HEK293 (cell line): ENCODE data around the gene TMEM205.
A peak's percentile ranks its signal among the peaks of the same experiment; 100 is the strongest.

Experiments used
- BCL6B ChIP-seq: fragments of 450-650 bp; formaldehyde crosslinking; IDR thresholded peaks from 2 replicates; pipeline ENCODE4 v1.5.1; 2017; ENCODE audit warnings: missing biosample characterization, missing genetic modification characterization
- GLIS2 ChIP-seq: fragments of 450-650 bp; formaldehyde crosslinking; IDR thresholded peaks from 2 replicates; pipeline ENCODE4 v1.5.1; 2016; ENCODE audit warnings: missing biosample characterization, missing genetic modification characterization
- HIC1 ChIP-seq: fragments of 450-650 bp; formaldehyde crosslinking; IDR thresholded peaks from 2 replicates; pipeline ENCODE4 v1.5.1; 2016; ENCODE audit warnings: missing biosample characterization, missing genetic modification characterization
- KLF1 ChIP-seq: fragments of 450-650 bp; formaldehyde crosslinking; IDR thresholded peaks from 2 replicates; pipeline ENCODE4 v1.5.1; 2016; ENCODE audit warnings: missing biosample characterization, missing genetic modification characterization
- KLF7 ChIP-seq: fragments of 450-650 bp; formaldehyde crosslinking; IDR thresholded peaks from 2 replicates; pipeline ENCODE4 v1.5.1; 2016; ENCODE audit warnings: missing biosample characterization, missing genetic modification characterization, borderline replicate concordance
- KLF8 ChIP-seq: fragments of 450-650 bp; formaldehyde crosslinking; IDR thresholded peaks from 2 replicates; pipeline ENCODE4 v1.5.1; 2016; ENCODE audit warnings: missing biosample characterization, missing genetic modification characterization
- PRDM4 ChIP-seq: fragments of 450-650 bp; formaldehyde crosslinking; IDR thresholded peaks from 2 replicates; pipeline ENCODE4 v1.5.1; 2017; ENCODE audit warnings: missing biosample characterization, missing genetic modification characterization
- REPIN1 ChIP-seq: fragments of 450-650 bp; formaldehyde crosslinking; IDR thresholded peaks from 2 replicates; pipeline ENCODE4 v1.5.1; 2017; ENCODE audit warnings: missing biosample characterization, missing genetic modification characterization, low read depth
- SCRT1 ChIP-seq: fragments of 450-650 bp; formaldehyde crosslinking; IDR thresholded peaks from 2 replicates; pipeline ENCODE4 v1.5.1; 2016; ENCODE audit warnings: missing biosample characterization, missing genetic modification characterization, borderline replicate concordance
- YY1 ChIP-seq: fragments of 450-650 bp; formaldehyde crosslinking; IDR thresholded peaks from 2 replicates; pipeline ENCODE4 v1.5.1; 2018; ENCODE audit warnings: missing biosample characterization, missing genetic modification characterization
- ZBTB17 ChIP-seq: fragments of 450-650 bp; formaldehyde crosslinking; IDR thresholded peaks from 2 replicates; pipeline ENCODE4 v1.5.1; 2016; ENCODE audit warnings: missing biosample characterization, missing genetic modification characterization
- ZBTB21 ChIP-seq: fragments of 450-650 bp; formaldehyde crosslinking; IDR thresholded peaks from 2 replicates; pipeline ENCODE4 v1.5.1; 2017; ENCODE audit warnings: missing biosample characterization, missing genetic modification characterization
- ZBTB26 ChIP-seq: fragments of 450-650 bp; formaldehyde crosslinking; optimal IDR thresholded peaks from 2 replicates; pipeline ENCODE3; 2016; ENCODE audit warnings: missing biosample characterization, mild to moderate bottlenecking, missing genetic modification characterization
- ZFHX2 ChIP-seq: fragments of 450-650 bp; formaldehyde crosslinking; conservative IDR thresholded peaks from 2 replicates; pipeline ENCODE4 v1.5.1; 2016; ENCODE audit warnings: missing biosample characterization, missing genetic modification characterization
- ZNF10 ChIP-seq: fragments of 450-650 bp; formaldehyde crosslinking; IDR thresholded peaks from 2 replicates; pipeline ENCODE4 v1.5.1; 2017; ENCODE audit warnings: missing biosample characterization, missing genetic modification characterization
- ZNF18 ChIP-seq: fragments of 450-650 bp; formaldehyde crosslinking; IDR thresholded peaks from 2 replicates; pipeline ENCODE4 v1.5.1; 2016; ENCODE audit warnings: missing biosample characterization, missing genetic modification characterization
- ZNF19 ChIP-seq: fragments of 450-650 bp; formaldehyde crosslinking; IDR thresholded peaks from 2 replicates; pipeline ENCODE4; 2016; ENCODE audit warnings: missing biosample characterization, missing genetic modification characterization, low read depth
- ZNF2 ChIP-seq: fragments of 450-650 bp; formaldehyde crosslinking; IDR thresholded peaks from 2 replicates; pipeline ENCODE4 v1.5.1; 2016; ENCODE audit warnings: missing biosample characterization, missing genetic modification characterization
- ZNF239 ChIP-seq: fragments of 450-650 bp; formaldehyde crosslinking; IDR thresholded peaks from 2 replicates; pipeline ENCODE4 v1.5.1; 2016; ENCODE audit warnings: missing biosample characterization, missing genetic modification characterization
- ZNF37A ChIP-seq: fragments of 450-650 bp; IDR thresholded peaks from 2 replicates; pipeline ENCODE4 v1.5.1; 2018; ENCODE audit warnings: missing biosample characterization, missing genetic modification characterization
- ZNF426 ChIP-seq: fragments of 450-650 bp; formaldehyde crosslinking; IDR thresholded peaks from 2 replicates; pipeline ENCODE4 v1.5.1; 2017; ENCODE audit warnings: missing biosample characterization, missing genetic modification characterization, mild to moderate bottlenecking, inconsistent platforms, moderate library complexity
- ZNF510 ChIP-seq: fragments of 450-650 bp; formaldehyde crosslinking; IDR thresholded peaks from 2 replicates; pipeline ENCODE4 v1.5.1; 2018; ENCODE audit warnings: mild to moderate bottlenecking, missing genetic modification characterization, missing biosample characterization; ENCODE audit not compliant: insufficient replicate concordance
- ZNF571 ChIP-seq: fragments of 450-650 bp; formaldehyde crosslinking; IDR thresholded peaks from 2 replicates; pipeline ENCODE4 v1.5.0; 2017; ENCODE audit warnings: missing biosample characterization, missing genetic modification characterization
- ZNF621 ChIP-seq: fragments of 450-650 bp; formaldehyde crosslinking; IDR thresholded peaks from 2 replicates; pipeline ENCODE4 v1.5.1; 2017; ENCODE audit warnings: missing biosample characterization, missing genetic modification characterization
- ZNF645 ChIP-seq: fragments of 450-650 bp; formaldehyde crosslinking; IDR thresholded peaks from 2 replicates; pipeline ENCODE4; 2016; ENCODE audit warnings: missing biosample characterization, missing genetic modification characterization
- ZNF76 ChIP-seq: fragments of 450-650 bp; formaldehyde crosslinking; IDR thresholded peaks from 2 replicates; pipeline ENCODE4; 2016; ENCODE audit warnings: low read depth, missing biosample characterization, missing genetic modification characterization, borderline replicate concordance
- ZXDB ChIP-seq: fragments of 450-650 bp; formaldehyde crosslinking; IDR thresholded peaks from 2 replicates; pipeline ENCODE4 v1.5.1; 2016; ENCODE audit warnings: missing biosample characterization, missing genetic modification characterization

The TMEM205 gene

GRCh38 chr19:11355160-11356073, 9.3 kb upstream of the TMEM205 start, which contains the start of gene PLPPR2 (continued):
- TF ChIP-seq ZBTB26 (tag by site-specific recombination): peak; percentile 26
- no peak for TF ChIP-seq ZNF510
- no peak for TF ChIP-seq ZNF621 (tag by site-specific recombination)
- no peak for TF ChIP-seq ZNF37A
- no peak for TF ChIP-seq ZNF645 (tag by site-specific recombination)
- peak; percentile 96 for TF ChIP-seq ZNF2 (tag by site-specific recombination)
- peak; percentile 28; the same call in 1 of the 2 replicates for TF ChIP-seq HIC1 (tag by site-specific recombination)
- no peak; the same call in 1 of the 2 replicates for TF ChIP-seq KLF8 (tag by site-specific recombination)
- no peak for TF ChIP-seq BCL6B (tag by site-specific recombination)
- 0 out of 2 replicates have a peak, but pooled peaks have one; percentile 26 for TF ChIP-seq ZBTB17 (tag by site-specific recombination)
- TF ChIP-seq REPIN1 (tag by site-specific recombination): peak; percentile 68; the same call in 1 of the 2 replicates
- TF ChIP-seq ZBTB21 (tag by site-specific recombination): no peak
- no peak for TF ChIP-seq ZNF10 (tag by site-specific recombination)
- no peak for TF ChIP-seq ZNF426 (tag by site-specific recombination)
- TF ChIP-seq ZNF18: no peak
- TF ChIP-seq ZNF571 (tag by site-specific recombination): no peak
- no peak for TF ChIP-seq ZNF76 (tag by site-specific recombination)
- peak; percentile 76; the same call in 1 of the 2 replicates for TF ChIP-seq ZFHX2 (tag by site-specific recombination)
- peak; percentile 56; the same call in 1 of the 2 replicates for TF ChIP-seq ZNF239
- no peak for TF ChIP-seq ZNF19
- peak; percentile 11; the same call in 1 of the 2 replicates for TF ChIP-seq YY1
- TF ChIP-seq KLF1: peak; percentile 57
- 0 out of 2 replicates have a peak, but pooled peaks have one; percentile 42 for TF ChIP-seq GLIS2
- no peak for TF ChIP-seq KLF7
- no peak for TF ChIP-seq SCRT1 (tag by site-specific recombination)
- peak; percentile 22; the same call in 1 of the 2 replicates for TF ChIP-seq ZXDB (tag by site-specific recombination)
- peak; percentile 60; the same call in 1 of the 2 replicates for TF ChIP-seq PRDM4 (tag by site-specific recombination)
